AG04450 (cell line): ENCODE data around the gene ESR1. TPM values are rescaled to one million over a fixed set of nuclear protein-coding genes. Genes with fewer than 3 reads are reported as not detected.

Experiments
- CTCF ChIA-PET: fragments of 300-600, 350-600 bp; formaldehyde crosslinking; extraction: SDS; loops from one replicate; lab custom pipeline; 2022; ENCODE audit warnings: antibody characterized with exemption, inconsistent platforms; lab: Charles Lee
- POLR2A ChIA-PET: fragments of 350-600 bp; formaldehyde crosslinking; extraction: SDS; loops from one replicate; lab custom pipeline; 2021; ENCODE audit warnings: antibody characterized with exemption, inconsistent platforms; lab: Yijun Ruan, JAX
- DNase-seq: peaks from one replicate; pipeline ENCODE4 v3.0.0-alpha.2; 2011; ENCODE audit warnings: low read depth, low spot score
- H3K27ac ChIP-seq: one replicate; pipeline ENCODE4 v1.5.1; 2012; ENCODE audit warnings: low read depth, low read length, control low read depth
- H3K27me3 ChIP-seq: one replicate; pipeline ENCODE4 v1.6.0; 2012; ENCODE audit warnings: low read length; ENCODE audit not compliant: control insufficient read depth, insufficient read depth
- H3K4me3 ChIP-seq: 2 replicates; pipeline ENCODE4 v1.5.1; 2011; ENCODE audit warnings: mild to moderate bottlenecking, low read depth, low read length, control low read depth
- H3K9me3 ChIP-seq: 2 replicates; pipeline ENCODE4 v1.5.1; 2012; ENCODE audit warnings: low read length; ENCODE audit not compliant: control insufficient read depth, insufficient read depth
- CTCF ChIP-seq: IDR thresholded peaks from 2 replicates; pipeline ENCODE4 v1.5.1; 2011; ENCODE audit warnings: low read depth, low read length, control low read depth, inconsistent platforms
- polyA plus RNA-seq: library from polyadenylated mRNA; depleted of rRNA; stranded (reverse); fragments of >200 nt; gene quantifications from 2 replicates; pipeline ENCODE4 v1.2.3, GENCODE V29; 2011

Gene ESR1
- polyA plus RNA-seq, 1 experiment: 0.02 TPM

- Histone ChIP-seq H3K9me3 (no peaks in the 10 kb centered on the region), H3K27me3 (no peaks in the 10 kb centered on the region), H3K4me3 (no peak overlapping the region), H3K27ac (peak overlapping the region; percentile 25)
- POLR2A ChIA-PET: no interaction called here
- TF ChIP-seq CTCF: no peak
- peak; percentile 21 for DNase-seq
- CTCF ChIA-PET: interaction anchor here (0.6 to 1.6 kb wide), 3 partner anchors 10 to 406 kb away, joined by 3 to 8 read pairs (median 4); no protein-coding TSS in a partner anchor
Measured at GRCh38 chr6:152170702-152171667, 363.5 kb downstream of the ESR1 start.

GRCh38 chr6:152173321-152173720 is 365.8 kb downstream of the ESR1 start:
- no peaks in the 10 kb centered on the region for H3K27me3 ChIP-seq
- H3K27ac ChIP-seq: no peak overlapping the region
- ChIA-PET POLR2A (no interaction called here), CTCF (no interaction called here)
- no peak for DNase-seq
- no peaks in the 10 kb centered on the region for H3K9me3 ChIP-seq
- H3K4me3 ChIP-seq: no peak overlapping the region
- no peak for TF ChIP-seq CTCF

GRCh38 chr6:152173957-152174356 is 366.5 kb downstream of the ESR1 start:
- H3K27ac ChIP-seq: no peak overlapping the region
- no peaks in the 10 kb centered on the region for H3K9me3 ChIP-seq
- no peak for DNase-seq
- POLR2A ChIA-PET: no interaction called here
- CTCF ChIA-PET: no interaction called here
- no peaks in the 10 kb centered on the region for H3K27me3 ChIP-seq
- no peak overlapping the region for H3K4me3 ChIP-seq
- no peak for TF ChIP-seq CTCF

- Histone ChIP-seq H3K27me3 (no peaks in the 10 kb centered on the region), H3K9me3 (no peaks in the 10 kb centered on the region), H3K4me3 (no peak overlapping the region), H3K27ac (no peak overlapping the region)
- TF ChIP-seq CTCF: no peak
- ChIA-PET POLR2A (no interaction called here), CTCF (interaction anchor here (0.6 kb wide), 1 partner anchor 1632 kb away, joined by 3 read pairs; no protein-coding TSS in a partner anchor)
- no peak for DNase-seq
Measured at GRCh38 chr6:152176268-152176667, 368.8 kb downstream of the ESR1 start.
